Measurements from ENCODE around the gene HDAC4.

DNA sequence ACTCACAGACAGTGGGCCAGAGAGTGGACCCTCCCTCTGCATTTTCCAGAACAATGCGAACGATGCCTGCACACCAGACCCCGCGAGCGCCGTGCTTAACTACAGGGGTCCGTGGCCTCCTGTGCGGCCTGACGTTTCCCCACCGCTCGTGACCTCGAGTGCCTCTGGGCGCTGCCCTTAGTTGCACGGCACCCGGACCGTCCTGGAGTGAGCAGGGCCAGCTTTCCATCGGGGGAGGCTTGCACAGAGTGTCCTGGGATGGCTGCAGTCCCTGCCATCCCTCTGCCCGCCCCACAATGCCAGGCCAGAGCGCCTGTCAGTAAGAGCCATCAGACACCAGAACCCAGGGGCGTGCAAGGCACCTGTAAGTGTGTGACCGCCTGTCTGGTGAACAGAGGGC, 335.9 kb downstream of the HDAC4 start:
- no peak for TF ChIP-seq GATA2 (IDR thresholded peaks at IDR 0.05; ENCODE audit: low read depth, low read length)
- TF ChIP-seq GATA3 (IDR thresholded peaks at IDR 0.05; ENCODE audit: low read depth, low read length) = no peak

All from SH-SY5Y (cell line).